AG09319 (cell line): ENCODE results near the gene CNTRL.

Source experiments
- DNase-seq: peaks from one replicate; pipeline ENCODE4 v3.0.0-alpha.2; 2010; ENCODE audit warnings: low read depth; ENCODE audit errors: extremely low read depth
- CTCF ChIP-seq: IDR thresholded peaks from 2 replicates; pipeline ENCODE4 v1.5.1; 2011; ENCODE audit warnings: low read depth, mild to moderate bottlenecking, inconsistent platforms, low read length, moderate library complexity

The CNTRL gene

GRCh38 chr9:121138561-121138960, 63.8 kb downstream of the CNTRL start:
- DNase-seq = no peak
- TF ChIP-seq CTCF = no peak

GRCh38 chr9:121138973-121139372, 64.2 kb downstream of the CNTRL start:
- DNase-seq = no peak
- no peak for TF ChIP-seq CTCF

GRCh38 chr9:121140162-121140561, 65.4 kb downstream of the CNTRL start:
- no peak for TF ChIP-seq CTCF
- no peak for DNase-seq

DNA sequence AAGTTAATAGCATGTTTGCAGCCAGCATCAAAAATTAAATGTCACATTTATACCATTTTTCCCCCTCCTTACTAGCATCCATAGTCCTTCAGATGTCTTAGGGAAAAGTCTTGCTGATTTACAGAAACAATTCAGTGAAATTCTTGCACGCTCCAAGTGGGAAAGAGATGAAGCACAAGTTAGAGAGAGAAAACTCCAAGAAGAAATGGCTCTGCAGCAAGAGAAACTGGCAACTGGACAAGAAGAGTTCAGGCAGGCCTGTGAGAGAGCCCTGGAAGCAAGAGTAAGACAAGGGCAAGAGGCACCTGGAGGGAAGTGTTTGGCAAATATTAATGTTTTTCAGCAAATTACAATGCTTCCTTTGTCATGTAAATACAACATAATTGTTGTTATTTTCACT, 66.6 kb downstream of the CNTRL start:
- TF ChIP-seq CTCF = no peak

GRCh38 chr9:121141706-121142105, 67.0 kb downstream of the CNTRL start:
- DNase-seq = no peak
- no peak for TF ChIP-seq CTCF

More for the DNA sequence above, 66.6 kb downstream of the CNTRL start:
- DNase-seq = no peak

- no peak for TF ChIP-seq CTCF
- DNase-seq = no peak
Observed at GRCh38 chr9:121143771-121144170, 69.0 kb downstream of the CNTRL start.

GRCh38 chr9:121144482-121144881, 69.7 kb downstream of the CNTRL start:
- no peak for DNase-seq
- no peak for TF ChIP-seq CTCF

GRCh38 chr9:121150188-121150587, 75.4 kb downstream of the CNTRL start:
- no peak for TF ChIP-seq CTCF
- DNase-seq = no peak
